GM12873 (cell line): ENCODE results near the gene PNMA1.

Experiments
- TF ChIP-seq, protein P1 (sequence below): IDR thresholded peaks from 2 replicates; pipeline ENCODE4 v1.5.1; 2012; ENCODE audit warnings: low read depth, mild to moderate bottlenecking, moderate library complexity, low read length, control low read depth; ENCODE audit not compliant: insufficient read depth; ENCODE audit errors: missing control alignments

The PNMA1 gene

DNA sequence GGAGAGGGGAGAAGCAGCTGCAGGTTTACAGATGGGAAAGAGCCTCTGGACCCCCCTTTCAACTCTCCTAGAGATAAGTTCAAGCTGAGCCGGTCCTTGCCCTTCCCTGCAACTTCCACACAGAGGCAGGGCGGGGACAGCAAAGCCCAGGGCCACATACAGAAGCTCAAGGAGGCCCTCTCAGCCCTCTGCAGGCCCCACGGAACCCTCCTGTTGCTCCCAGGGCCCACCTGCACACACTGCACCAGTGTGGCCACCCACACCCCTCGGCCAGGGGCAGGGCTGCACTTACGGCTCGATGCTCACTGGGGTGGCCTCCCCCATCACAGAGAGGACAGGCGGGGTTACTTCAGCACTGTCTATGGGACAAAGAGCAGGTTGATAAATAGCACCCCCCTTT, 13.0 kb upstream of the PNMA1 start:
- TF ChIP-seq, protein P1, sequence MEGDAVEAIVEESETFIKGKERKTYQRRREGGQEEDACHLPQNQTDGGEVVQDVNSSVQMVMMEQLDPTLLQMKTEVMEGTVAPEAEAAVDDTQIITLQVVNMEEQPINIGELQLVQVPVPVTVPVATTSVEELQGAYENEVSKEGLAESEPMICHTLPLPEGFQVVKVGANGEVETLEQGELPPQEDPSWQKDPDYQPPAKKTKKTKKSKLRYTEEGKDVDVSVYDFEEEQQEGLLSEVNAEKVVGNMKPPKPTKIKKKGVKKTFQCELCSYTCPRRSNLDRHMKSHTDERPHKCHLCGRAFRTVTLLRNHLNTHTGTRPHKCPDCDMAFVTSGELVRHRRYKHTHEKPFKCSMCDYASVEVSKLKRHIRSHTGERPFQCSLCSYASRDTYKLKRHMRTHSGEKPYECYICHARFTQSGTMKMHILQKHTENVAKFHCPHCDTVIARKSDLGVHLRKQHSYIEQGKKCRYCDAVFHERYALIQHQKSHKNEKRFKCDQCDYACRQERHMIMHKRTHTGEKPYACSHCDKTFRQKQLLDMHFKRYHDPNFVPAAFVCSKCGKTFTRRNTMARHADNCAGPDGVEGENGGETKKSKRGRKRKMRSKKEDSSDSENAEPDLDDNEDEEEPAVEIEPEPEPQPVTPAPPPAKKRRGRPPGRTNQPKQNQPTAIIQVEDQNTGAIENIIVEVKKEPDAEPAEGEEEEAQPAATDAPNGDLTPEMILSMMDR = no peak

DNA sequence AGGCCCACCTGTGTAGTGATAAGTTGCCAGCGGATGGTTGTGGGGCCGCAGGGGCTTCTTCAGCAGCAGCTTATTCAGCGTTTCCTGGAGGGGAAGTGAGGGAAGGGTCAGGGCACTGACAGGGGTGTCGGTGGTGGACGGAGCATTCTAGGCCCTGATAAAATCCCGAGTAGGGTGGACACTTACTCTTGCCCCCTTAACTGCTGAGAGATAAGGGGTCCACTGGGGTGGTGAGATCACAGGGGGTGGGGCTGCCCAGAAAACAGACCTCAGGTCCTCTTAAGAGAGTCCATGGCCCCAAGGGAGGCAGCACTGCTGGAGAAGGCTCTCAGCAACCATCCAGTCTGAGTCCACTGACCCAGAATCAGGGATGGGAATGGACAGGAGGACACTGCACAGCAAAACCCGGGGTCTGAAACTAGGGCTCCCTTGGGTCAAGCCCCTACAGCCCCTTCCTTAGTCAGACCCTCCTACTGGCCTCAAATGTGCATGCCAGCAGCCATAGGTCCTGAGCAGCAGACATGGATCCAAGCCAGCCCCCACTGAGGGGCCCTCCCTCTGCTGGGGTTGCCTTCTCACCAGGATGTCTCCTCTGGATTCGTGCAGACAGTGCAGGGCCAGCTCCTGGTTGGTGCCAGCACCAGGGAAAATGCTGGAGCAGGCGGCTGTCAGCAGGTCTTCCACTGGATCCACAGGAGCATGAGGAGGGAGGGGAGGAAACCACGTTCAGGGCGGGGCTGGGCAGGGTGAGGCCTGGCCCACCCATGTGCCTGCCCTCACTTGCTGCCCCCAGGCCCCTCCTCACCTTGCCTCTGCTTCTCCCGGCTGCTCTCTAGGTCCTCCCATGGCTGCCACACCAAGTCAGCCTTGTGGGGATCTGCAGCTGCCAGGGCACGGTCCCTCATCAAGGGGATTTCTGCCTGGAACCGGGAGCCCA, 12.1 kb upstream of the PNMA1 start:
- TF ChIP-seq, protein P1 = no peak

DNA sequence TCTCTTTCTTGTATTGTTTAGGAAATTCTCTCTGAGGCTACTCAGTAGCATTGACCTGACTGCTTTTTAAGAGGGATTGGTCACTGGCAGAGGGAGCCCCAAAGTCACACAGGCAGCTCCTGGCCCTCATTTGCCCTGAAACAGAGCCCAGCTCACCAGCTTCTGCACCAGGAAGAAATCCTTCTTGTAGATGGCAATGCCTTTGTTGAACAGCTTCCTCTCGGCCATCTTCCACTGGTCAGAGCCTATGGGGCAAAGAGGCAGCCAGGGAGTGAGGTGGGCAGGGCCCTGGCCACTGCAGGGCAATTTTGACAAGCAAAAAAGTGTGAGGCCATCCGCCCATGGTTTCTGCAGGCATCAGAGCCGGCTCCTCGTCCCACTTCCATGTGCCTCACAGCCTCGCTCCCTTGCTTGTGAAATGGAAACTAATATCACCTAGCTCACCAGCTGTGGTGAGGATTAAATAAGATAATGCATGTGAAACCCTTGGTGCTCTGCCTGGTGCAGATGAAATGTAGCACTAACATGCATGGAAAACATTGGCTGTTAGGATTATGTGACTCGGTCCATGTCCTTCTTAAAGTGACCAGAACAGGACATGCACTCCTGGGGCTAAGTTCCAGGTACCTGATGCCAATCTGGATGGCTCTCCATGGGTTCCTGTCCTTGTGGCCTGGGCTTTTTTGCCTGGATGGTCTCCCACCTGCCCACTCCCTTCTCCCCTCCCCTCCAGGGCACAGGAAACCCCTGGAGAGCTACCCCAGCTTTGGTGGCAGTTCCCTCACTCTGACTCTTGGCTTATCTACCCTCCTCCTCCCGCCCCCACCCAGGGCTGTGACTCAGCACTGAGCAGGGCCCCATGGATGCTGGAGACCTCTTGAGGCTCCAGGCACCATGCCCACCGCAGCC, 11.2 kb upstream of the PNMA1 start:
- TF ChIP-seq, protein P1 = no peak

DNA sequence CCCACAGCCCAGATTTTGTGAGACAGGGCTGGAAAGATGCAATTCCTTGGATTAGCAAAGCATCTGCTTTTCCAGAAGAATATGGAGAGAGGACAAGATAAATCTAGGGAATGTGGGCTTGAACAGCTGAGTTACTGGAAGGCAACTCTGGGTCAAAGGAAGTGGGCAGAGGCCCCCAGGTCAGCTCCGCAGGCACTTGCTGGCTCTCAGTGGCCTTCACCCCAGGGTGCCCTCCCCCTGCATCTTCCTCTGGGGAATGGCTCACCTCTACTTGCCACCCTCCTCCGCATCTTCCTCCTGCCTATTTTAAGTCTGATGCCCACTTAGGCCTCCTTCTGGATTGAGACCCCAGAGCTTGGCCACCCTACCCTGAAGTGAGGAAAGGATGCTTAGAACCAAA, 10.5 kb upstream of the PNMA1 start:
- TF ChIP-seq, protein P1 = no peak

DNA sequence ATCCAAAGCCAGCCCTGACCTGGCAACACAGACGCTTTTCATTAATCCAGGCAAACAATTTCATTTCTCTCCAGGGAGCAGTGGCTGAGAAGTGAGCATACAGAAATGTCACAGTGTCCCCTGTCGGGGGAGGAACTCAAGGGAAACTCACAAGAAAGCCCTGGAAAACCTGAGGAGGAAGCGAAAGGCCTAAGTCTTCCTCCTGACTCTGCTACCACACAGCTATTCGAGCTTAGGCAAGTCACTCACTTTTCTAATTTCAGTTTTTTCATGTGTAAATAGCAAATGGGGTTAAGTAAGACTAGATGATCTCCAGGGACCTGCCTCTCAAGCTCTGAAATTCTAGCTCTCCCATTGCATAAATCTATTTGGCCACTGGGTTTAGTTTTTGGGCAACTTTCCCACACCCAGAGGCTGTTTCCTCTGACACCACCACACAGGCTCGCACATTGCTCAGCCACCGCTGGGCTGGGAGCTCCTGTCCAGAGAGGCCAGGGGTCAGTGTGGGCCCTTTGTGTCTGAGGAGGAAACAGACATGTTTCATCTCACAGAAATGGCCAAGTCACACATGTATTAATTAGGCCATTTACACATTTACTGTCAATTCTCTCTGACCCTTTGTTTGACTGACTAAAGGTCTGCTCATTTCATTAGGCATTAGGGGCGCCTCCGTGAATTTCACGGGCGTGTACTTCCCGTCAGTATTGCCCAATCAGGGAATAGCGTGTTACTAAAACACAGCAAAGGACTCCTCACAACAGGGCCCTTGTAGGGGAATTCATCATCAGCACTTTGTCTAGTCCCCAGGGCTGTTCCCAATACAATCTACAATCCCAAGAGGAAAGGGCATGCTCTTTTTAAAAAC, 9.8 kb upstream of the PNMA1 start:
- TF ChIP-seq, protein P1 = no peak

DNA sequence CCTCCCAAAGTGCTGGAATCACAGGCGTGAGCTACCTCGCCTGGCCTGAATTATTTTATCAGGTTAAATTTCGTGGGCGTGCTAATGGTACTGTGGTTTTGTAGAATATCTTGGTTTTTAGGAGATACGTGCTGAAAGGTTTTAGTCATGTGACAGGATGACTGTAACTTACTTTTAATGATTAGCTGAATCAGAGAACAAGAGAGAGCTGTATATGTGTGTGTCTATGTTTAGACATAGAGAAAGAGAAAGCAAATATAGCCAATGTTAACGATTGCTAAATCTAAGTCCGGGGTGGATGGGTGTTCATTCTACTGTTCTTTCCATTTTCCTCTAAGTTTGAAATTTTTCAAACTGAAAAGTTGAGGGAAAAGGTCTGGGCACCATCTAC, 9.2 kb upstream of the PNMA1 start:
- TF ChIP-seq, protein P1 = no peak
